Activated CD4-positive, alpha-beta T cell treated with anti-CD3 and anti-CD28 coated beads for 36 hours (primary cell): ENCODE measurements around the gene LTBP1. TPM values are rescaled to one million over a fixed set of nuclear protein-coding genes. Genes with fewer than 3 reads are reported as not detected.

ENCODE experiments used
- ATAC-seq: fragments of 200-7000 bp; cut with Tn5 transposase; one replicate; pipeline ENCODE4 v1.10.0; 2021; ENCODE audit warnings: mild to moderate bottlenecking, moderate library complexity
- CTCF ChIA-PET: fragments of 350-600 bp; sonication (Branson Sonifier 250); formaldehyde crosslinking; loops from one replicate; lab custom pipeline; 2021; ENCODE audit warnings: antibody characterized with exemption; lab: Charles Lee
- POLR2A ChIA-PET: fragments of 350-600 bp; sonication (Branson Sonifier 250); formaldehyde crosslinking; loops from one replicate; lab custom pipeline; 2021; ENCODE audit warnings: antibody characterized with exemption, inconsistent platforms; lab: Charles Lee
- DNase-seq: peaks from one replicate; pipeline ENCODE4 v3.0.0-alpha.2; 2020
- H3K27ac Mint-ChIP-seq: one replicate; pipeline ENCODE4 v1.8.0; 2021; ENCODE audit warnings: mixed read lengths
- H3K27me3 Mint-ChIP-seq: one replicate; pipeline ENCODE4 v1.8.0; 2021; ENCODE audit warnings: mixed read lengths
- H3K36me3 Mint-ChIP-seq: one replicate; pipeline ENCODE4 v1.8.0; 2021; ENCODE audit warnings: low read depth, mixed read lengths
- H3K4me1 Mint-ChIP-seq: one replicate; pipeline ENCODE4 v1.8.0; 2021; ENCODE audit warnings: mixed read lengths
- H3K4me3 Mint-ChIP-seq: one replicate; pipeline ENCODE4 v1.8.0; 2021; ENCODE audit warnings: mild to moderate bottlenecking, moderate library complexity, mixed read lengths
- H3K9me3 Mint-ChIP-seq: one replicate; pipeline ENCODE4 v1.8.0; 2021; ENCODE audit warnings: low read depth, mixed read lengths
- intact Hi-C, 2 experiments: fragments of 100-400 bp; cut with DNase I in 1 of 2; cut with micrococcal nuclease in 1 of 2; formaldehyde crosslinking; loops; one replicate each; pipeline versions ENCODE4 v1.14.2 to v1.15.1; 2022 to 2024; cut with DNase I, micrococcal nuclease
- total RNA-seq, 2 experiments: library from RNA; stranded (reverse); gene quantifications; one replicate each; pipeline ENCODE4 v1.2.3, GENCODE V29; 2021

LTBP1 gene
- total RNA-seq, 2 experiments from 2014 or later = 0.14 to 0.26 TPM

DNA sequence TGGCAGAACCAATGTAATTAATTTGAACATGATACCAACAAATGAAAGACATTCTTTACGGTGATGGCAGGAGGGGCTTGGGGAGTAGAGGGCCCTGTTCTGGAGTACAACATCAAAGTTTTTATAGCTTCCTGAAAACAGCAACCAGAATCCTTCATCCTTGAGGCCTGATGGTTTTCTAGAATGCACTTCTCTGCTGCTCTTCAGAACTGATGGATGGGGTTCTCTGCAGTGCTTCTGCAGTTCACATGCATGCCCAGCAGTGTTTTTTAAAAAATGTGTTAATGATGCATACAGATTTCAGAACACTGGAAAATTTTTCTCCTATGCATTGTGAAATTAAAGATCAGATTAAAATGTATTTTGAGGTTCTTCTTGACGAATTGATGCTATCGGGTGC lies 2.5 kb downstream of the LTBP1 start:
- Mint-ChIP-seq H3K4me1 (no peaks in the 10 kb centered on the region), H3K36me3 (no peaks in the 10 kb centered on the region), H3K9me3 (no peaks in the 10 kb centered on the region), H3K27me3 (peaks cover 27% of the 10 kb centered on the region), H3K4me3 (no peak overlapping the region), H3K27ac (no peak overlapping the region)
- DNase-seq (no peak), ATAC-seq (no peak)
- intact Hi-C loops = loop anchor here in 1 of 2 experiments (5.0 kb wide), 4 partner anchors 172 to 648 kb away; partner anchors contain the start of genes BIRC6 and FAM98A
- ChIA-PET POLR2A (no interaction called here), CTCF (no interaction called here)

DNA sequence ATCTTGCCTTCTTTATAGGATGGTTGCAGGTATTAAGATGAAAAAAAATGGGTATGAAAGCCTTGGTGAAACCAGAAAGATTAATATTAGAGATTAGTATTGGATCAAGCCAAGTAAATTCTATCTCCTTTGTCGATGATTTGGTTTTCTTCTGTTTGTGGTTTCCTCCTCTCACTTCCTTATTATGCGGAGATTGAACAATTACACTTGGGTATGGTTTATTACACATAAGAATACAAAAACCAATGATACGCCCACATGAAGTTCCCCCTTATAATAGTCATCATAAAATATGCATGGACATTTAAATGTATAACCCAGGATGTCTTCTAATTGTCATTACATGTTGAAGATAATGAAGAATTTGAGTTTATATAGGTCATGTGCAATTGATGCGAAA lies 4.9 kb downstream of the LTBP1 start:
- ChIA-PET CTCF (no interaction called here), POLR2A (no interaction called here)
- no peak overlapping the region for H3K4me3 Mint-ChIP-seq
- no peak overlapping the region for H3K27ac Mint-ChIP-seq
- H3K4me1 Mint-ChIP-seq = no peaks in the 10 kb centered on the region
- DNase-seq (no peak), ATAC-seq (no peak)
- H3K9me3 Mint-ChIP-seq = no peaks in the 10 kb centered on the region
- peaks cover 25% of the 10 kb centered on the region for H3K27me3 Mint-ChIP-seq
- no peaks in the 10 kb centered on the region for H3K36me3 Mint-ChIP-seq
- intact Hi-C loops = no loop called here

- ChIA-PET CTCF (interaction anchor here (1.1 kb wide), 1 partner anchor 11 kb away, joined by 3 read pairs; no protein-coding TSS in a partner anchor), POLR2A (no interaction called here)
- H3K27me3 Mint-ChIP-seq = peaks cover 25% of the 10 kb centered on the region
- ATAC-seq (no peak), DNase-seq (no peak)
- H3K9me3 Mint-ChIP-seq = no peaks in the 10 kb centered on the region
- no peak overlapping the region for H3K4me3 Mint-ChIP-seq
- H3K36me3 Mint-ChIP-seq = no peaks in the 10 kb centered on the region
- no peaks in the 10 kb centered on the region for H3K4me1 Mint-ChIP-seq
- H3K27ac Mint-ChIP-seq = no peak overlapping the region
- intact Hi-C loops = no loop called here
These were observed 6.2 kb downstream of the LTBP1 start for GRCh38 chr2:32952761-32953476.

DNA sequence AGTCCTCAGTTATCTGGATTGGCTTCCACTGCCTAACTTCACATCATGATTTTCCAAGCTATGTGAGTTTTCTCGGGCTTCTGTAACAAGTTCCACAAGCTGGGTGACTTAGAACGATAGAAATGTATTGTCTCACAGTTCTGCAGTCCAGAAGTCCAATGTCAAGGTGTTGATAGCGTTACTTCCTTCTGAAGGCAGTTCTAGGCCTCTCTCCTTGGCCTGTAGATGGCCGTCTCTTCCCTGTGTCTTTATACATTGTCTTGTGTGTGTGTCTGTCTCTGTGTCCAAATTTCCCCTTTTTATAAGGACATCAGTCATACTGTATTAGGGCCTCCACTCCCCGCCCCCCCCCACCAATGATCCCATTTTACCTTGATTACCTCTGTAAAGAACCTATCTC lies 7.5 kb downstream of the LTBP1 start:
- Mint-ChIP-seq H3K9me3 (no peaks in the 10 kb centered on the region), H3K27ac (no peak overlapping the region), H3K4me3 (no peak overlapping the region), H3K27me3 (peaks cover 15% of the 10 kb centered on the region), H3K4me1 (no peaks in the 10 kb centered on the region), H3K36me3 (no peaks in the 10 kb centered on the region)
- ChIA-PET CTCF (interaction anchor here (0.8 kb wide), 1 partner anchor 621 kb away, joined by 3 read pairs; no protein-coding TSS in a partner anchor), POLR2A (no interaction called here)
- intact Hi-C loops = no loop called here
- no peak for ATAC-seq
- DNase-seq = no peak

DNA sequence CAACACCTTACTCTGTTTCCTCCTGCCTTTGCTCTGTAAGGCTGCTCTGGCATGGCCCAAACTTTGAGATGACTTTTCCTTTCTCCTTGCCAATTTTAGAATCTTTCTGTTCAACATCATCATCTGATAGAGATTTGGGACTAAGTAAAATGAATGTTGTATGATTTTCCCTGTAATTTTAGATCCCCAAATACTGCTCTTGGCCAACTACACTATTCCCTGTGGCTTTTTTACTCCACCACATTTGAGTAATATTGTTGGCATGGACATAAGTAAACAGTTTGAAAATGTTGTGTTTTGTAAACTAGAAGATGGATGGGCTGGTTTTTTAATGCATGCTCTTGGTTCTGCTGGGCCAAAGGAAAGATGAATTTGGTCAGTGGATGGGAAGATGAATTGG lies 12.1 kb downstream of the LTBP1 start:
- ATAC-seq = no peak
- Mint-ChIP-seq H3K36me3 (no peaks in the 10 kb centered on the region), H3K27me3 (peaks cover 6% of the 10 kb centered on the region), H3K4me3 (no peak overlapping the region), H3K9me3 (no peaks in the 10 kb centered on the region), H3K4me1 (no peaks in the 10 kb centered on the region), H3K27ac (no peak overlapping the region)
- no peak for DNase-seq
- ChIA-PET POLR2A (no interaction called here), CTCF (no interaction called here)
- intact Hi-C loops = no loop called here

DNA sequence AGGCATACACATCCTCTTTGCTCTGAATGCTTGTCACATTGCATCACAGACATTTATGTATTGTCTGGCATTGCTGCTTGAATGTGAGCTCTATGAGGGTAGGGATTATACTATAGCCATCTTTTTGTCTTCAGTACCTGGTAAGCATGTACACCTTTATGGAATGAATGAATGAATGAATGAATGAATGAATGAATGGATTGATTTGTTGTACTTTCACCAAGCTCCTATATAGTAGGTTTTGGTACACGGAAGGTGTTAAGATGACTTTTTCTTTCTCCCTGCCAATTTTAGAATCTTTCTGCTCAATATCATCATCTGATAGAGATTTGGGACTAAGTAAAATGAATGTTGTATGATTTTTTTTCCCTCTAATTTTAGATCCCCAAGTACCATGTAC lies 13.5 kb downstream of the LTBP1 start:
- Mint-ChIP-seq H3K4me1 (no peaks in the 10 kb centered on the region), H3K4me3 (no peak overlapping the region), H3K36me3 (no peaks in the 10 kb centered on the region), H3K27ac (no peak overlapping the region), H3K9me3 (no peaks in the 10 kb centered on the region), H3K27me3 (peaks cover 6% of the 10 kb centered on the region)
- POLR2A ChIA-PET = no interaction called here
- ATAC-seq (no peak), DNase-seq (no peak)
- intact Hi-C loops = no loop called here
- CTCF ChIA-PET = no interaction called here

DNA sequence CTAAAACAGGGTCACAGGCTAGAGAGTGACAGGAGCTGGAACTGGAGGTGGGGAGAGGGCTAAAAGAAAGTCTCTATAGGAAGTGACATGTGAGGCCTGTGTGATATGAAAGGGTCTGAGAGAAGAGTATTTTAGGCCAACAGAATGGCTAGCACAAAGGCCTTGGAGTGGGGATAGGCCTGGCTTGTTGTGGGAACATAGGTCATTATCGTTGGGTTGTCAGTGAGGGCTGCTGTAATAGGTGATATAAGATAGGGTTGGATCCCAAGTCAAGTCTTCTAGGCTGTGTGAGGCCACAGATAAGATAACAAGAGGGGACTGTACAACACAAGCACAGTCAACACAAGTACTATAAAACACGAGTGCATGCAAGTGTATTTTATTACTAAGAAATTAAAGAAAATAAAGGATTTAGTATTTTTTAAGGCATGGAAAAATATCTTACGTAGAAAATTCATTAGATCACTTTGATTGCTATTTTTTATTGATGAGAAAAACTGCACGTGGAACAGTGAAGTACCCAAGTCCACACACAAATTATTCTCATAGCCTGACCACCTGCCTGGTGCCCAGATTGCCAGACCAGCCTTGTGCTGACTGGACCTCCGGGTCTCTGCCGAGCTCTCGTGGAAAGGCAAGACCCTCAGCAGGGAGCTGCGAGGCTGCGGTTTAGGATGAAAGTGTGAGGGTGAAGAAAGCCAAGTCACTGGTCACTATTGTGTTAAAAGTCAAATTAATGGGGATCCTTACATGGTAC lies 14.1 kb downstream of the LTBP1 start:
- Mint-ChIP-seq H3K4me1 (no peaks in the 10 kb centered on the region), H3K27ac (no peak overlapping the region), H3K27me3 (peaks cover 6% of the 10 kb centered on the region), H3K36me3 (no peaks in the 10 kb centered on the region), H3K9me3 (no peaks in the 10 kb centered on the region), H3K4me3 (no peak overlapping the region)
- DNase-seq (no peak), ATAC-seq (no peak)
- CTCF ChIA-PET = no interaction called here
- intact Hi-C loops = no loop called here
- POLR2A ChIA-PET = no interaction called here

DNA sequence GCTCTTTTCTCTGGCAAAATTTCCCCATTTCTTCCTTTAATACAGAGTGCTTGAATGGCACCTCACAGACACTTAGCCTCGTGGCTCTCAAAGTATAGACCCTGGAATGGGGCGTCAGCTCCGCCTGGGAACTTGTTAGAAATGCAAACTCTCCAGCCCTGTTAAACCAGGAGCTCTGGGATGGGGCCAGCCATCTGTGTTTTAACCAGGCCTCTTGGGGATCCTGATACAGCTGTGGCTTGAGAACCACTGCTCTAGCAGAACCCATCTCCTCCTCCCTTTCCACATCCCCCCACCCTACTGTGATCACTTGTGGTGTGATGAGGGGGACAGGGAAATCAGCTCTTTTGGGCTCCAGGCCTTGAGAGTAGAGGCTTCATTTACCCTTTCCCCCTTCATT lies 15.9 kb downstream of the LTBP1 start:
- CTCF ChIA-PET = interaction anchor here (0.6 kb wide), 1 partner anchor 150 kb away, joined by 3 read pairs; no protein-coding TSS in a partner anchor
- intact Hi-C loops = no loop called here

DNA sequence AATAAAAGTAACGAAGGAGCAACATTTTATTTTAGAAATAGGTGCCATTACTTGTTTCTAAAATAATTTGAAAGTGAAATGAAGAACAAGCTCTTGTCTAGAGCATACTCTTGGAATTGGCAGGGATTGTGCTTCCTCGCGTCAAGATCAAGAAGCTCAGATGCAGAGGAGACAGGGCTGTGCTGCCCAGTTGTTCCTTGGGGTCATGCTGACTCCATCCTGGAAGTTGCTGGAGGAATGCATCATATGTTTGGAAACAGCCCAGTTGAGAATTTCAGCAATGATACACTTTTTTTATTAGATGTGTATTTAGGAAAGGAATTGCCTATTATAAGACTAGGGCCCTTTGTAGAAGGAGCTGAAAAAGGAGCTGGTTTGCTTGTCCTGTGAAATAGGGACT lies 17.2 kb downstream of the LTBP1 start:
- ChIA-PET POLR2A (no interaction called here), CTCF (interaction anchor here (1.0 to 1.2 kb wide), 2 partner anchors 11 to 71 kb away, joined by 3 read pairs; no protein-coding TSS in a partner anchor)
- intact Hi-C loops = no loop called here
- no peaks in the 10 kb centered on the region for H3K36me3 Mint-ChIP-seq
- ATAC-seq = no peak
- H3K9me3 Mint-ChIP-seq = no peaks in the 10 kb centered on the region
- H3K27ac Mint-ChIP-seq = no peak overlapping the region
- no peak overlapping the region for H3K4me3 Mint-ChIP-seq
- peaks cover 3% of the 10 kb centered on the region for H3K27me3 Mint-ChIP-seq
- DNase-seq = no peak
- no peaks in the 10 kb centered on the region for H3K4me1 Mint-ChIP-seq

More for the DNA sequence above, 15.9 kb downstream of the LTBP1 start:
- no peak overlapping the region for H3K4me3 Mint-ChIP-seq
- H3K27ac Mint-ChIP-seq = no peak overlapping the region
- ATAC-seq (no peak), DNase-seq (no peak)
- POLR2A ChIA-PET = no interaction called here
- no peaks in the 10 kb centered on the region for H3K36me3 Mint-ChIP-seq
- peaks cover 6% of the 10 kb centered on the region for H3K27me3 Mint-ChIP-seq
- no peaks in the 10 kb centered on the region for H3K9me3 Mint-ChIP-seq
- H3K4me1 Mint-ChIP-seq = no peaks in the 10 kb centered on the region

GRCh38 chr2:32965523-32966171 lies 18.9 kb downstream of the LTBP1 start:
- ATAC-seq (no peak), DNase-seq (no peak)
- Mint-ChIP-seq H3K27me3 (peaks cover 2% of the 10 kb centered on the region), H3K4me1 (no peaks in the 10 kb centered on the region), H3K9me3 (no peaks in the 10 kb centered on the region), H3K4me3 (no peak overlapping the region), H3K27ac (no peak overlapping the region), H3K36me3 (no peaks in the 10 kb centered on the region)
- CTCF ChIA-PET = interaction anchor here (0.6 kb wide), 1 partner anchor 239 kb away, joined by 3 read pairs; no protein-coding TSS in a partner anchor
- intact Hi-C loops = no loop called here
- POLR2A ChIA-PET = no interaction called here

GRCh38 chr2:32969444-32970162 lies 22.9 kb downstream of the LTBP1 start:
- no peak for DNase-seq
- Mint-ChIP-seq H3K36me3 (no peaks in the 10 kb centered on the region), H3K27me3 (peaks cover 7% of the 10 kb centered on the region), H3K27ac (no peak overlapping the region), H3K4me1 (no peaks in the 10 kb centered on the region), H3K9me3 (no peaks in the 10 kb centered on the region), H3K4me3 (no peak overlapping the region)
- ATAC-seq = no peak
- CTCF ChIA-PET = no interaction called here
- intact Hi-C loops = no loop called here
- POLR2A ChIA-PET = no interaction called here
